Measurements from ENCODE around the gene PRKAG1.

- TF ChIP-seq CTCF (IDR thresholded peaks at IDR 0.05) = no peak
- TF ChIP-seq POLR2A (IDR thresholded peaks at IDR 0.05) = no peak
These were observed 27.7 kb upstream of the PRKAG1 start for GRCh38 chr12:49046129-49046895.

Measured in heart left ventricle (tissue), 13 donors.